Measurements from ENCODE around the gene TMPRSS9. TPM values are rescaled to one million over a fixed set of nuclear protein-coding genes. Genes with fewer than 3 reads are reported as not detected.
A peak's percentile ranks its signal among the peaks of the same experiment; 100 is the strongest.

Gene TMPRSS9
- total RNA-seq, 1 experiment from 2014 or later = 0.57 TPM

- TF ChIP-seq ATF6 (CRISPR knock-in tag; IDR thresholded peaks at IDR 0.05) = no peak
- no peak for TF ChIP-seq ATF3 (CRISPR knock-in tag; conservative IDR thresholded peaks at IDR 0.05)
- no peak for TF ChIP-seq ELF4 (CRISPR knock-in tag; IDR thresholded peaks at IDR 0.05; ENCODE audit: low read depth)
- TF ChIP-seq ZNF232 (CRISPR knock-in tag; IDR thresholded peaks at IDR 0.05) = peak; percentile 68; the same call in 1 of the 2 replicates
- TF ChIP-seq ZNF317 (CRISPR knock-in tag; IDR thresholded peaks at IDR 0.05; ENCODE audit: borderline replicate concordance, low read depth) = no peak
- TF ChIP-seq NR2C2 (CRISPR knock-in tag; IDR thresholded peaks at IDR 0.05) = 0 out of 2 replicates have a peak, but pooled peaks have one; percentile 13
- peak; percentile 100 for TF ChIP-seq TEAD1 (CRISPR knock-in tag; IDR thresholded peaks at IDR 0.05)
- TF ChIP-seq ERG (CRISPR knock-in tag; IDR thresholded peaks at IDR 0.05) = no peak
- TF ChIP-seq ZNF219 (CRISPR knock-in tag; IDR thresholded peaks at IDR 0.05; ENCODE audit: borderline replicate concordance) = no peak
- no peak for TF ChIP-seq ZNF138 (CRISPR knock-in tag; conservative IDR thresholded peaks at IDR 0.05)
- no peak for TF ChIP-seq ZNF425 (CRISPR knock-in tag; conservative IDR thresholded peaks at IDR 0.05)
- 0 out of 2 replicates have a peak, but pooled peaks have one; percentile 41 for TF ChIP-seq AFF4 (CRISPR knock-in tag; IDR thresholded peaks at IDR 0.05; ENCODE audit: borderline replicate concordance)
- TF ChIP-seq ZNF423 (CRISPR knock-in tag; IDR thresholded peaks at IDR 0.05) = no peak
- TF ChIP-seq FOXP4 (CRISPR knock-in tag; IDR thresholded peaks at IDR 0.05) = no peak
- no peak for TF ChIP-seq ESRRA (CRISPR knock-in tag; IDR thresholded peaks at IDR 0.05; ENCODE audit: borderline replicate concordance)
- no peak for TF ChIP-seq MXD4 (CRISPR knock-in tag; IDR thresholded peaks at IDR 0.05; ENCODE audit: borderline replicate concordance)
- TF ChIP-seq CBFB (CRISPR knock-in tag; IDR thresholded peaks at IDR 0.05; ENCODE audit: low read depth) = no peak
- peak; percentile 26; the same call in 1 of the 2 replicates for TF ChIP-seq USF2 (CRISPR knock-in tag; IDR thresholded peaks at IDR 0.05)
- TF ChIP-seq STAT6 (CRISPR knock-in tag; conservative IDR thresholded peaks at IDR 0.05; ENCODE audit: low read depth) = no peak
- 0 out of 2 replicates have a peak, but pooled peaks have one; percentile 49 for TF ChIP-seq NFE2L1 (CRISPR knock-in tag; IDR thresholded peaks at IDR 0.05)
- no peak for TF ChIP-seq USF1 (CRISPR knock-in tag; IDR thresholded peaks at IDR 0.05)
Measured at GRCh38 chr19:2462635-2463421, 102.8 kb downstream of the TMPRSS9 start (continued).

Measured in WTC11 (cell line).